GM18502 (cell line): ENCODE measurements around the gene RREB1.

Source experiments
- ATAC-seq: cut with Tn5 transposase; IDR thresholded peaks from one replicate; pipeline ENCODE4 v1.9.1; 2021; ENCODE audit warnings: mild to moderate bottlenecking; ENCODE audit not compliant: unreplicated experiment, poor library complexity

The RREB1 gene

GRCh38 chr6:7238900-7239589 lies 131.3 kb downstream of the RREB1 start:
- ATAC-seq, result peak; percentile 49

GRCh38 chr6:7239590-7239948 lies 131.8 kb downstream of the RREB1 start:
- ATAC-seq, result no peak

GRCh38 chr6:7240351-7240750 lies 132.6 kb downstream of the RREB1 start:
- no peak for ATAC-seq

- no peak for ATAC-seq
Observed at GRCh38 chr6:7241160-7241559, 133.4 kb downstream of the RREB1 start.

GRCh38 chr6:7241709-7242645 lies 134.2 kb downstream of the RREB1 start:
- no peak for ATAC-seq

GRCh38 chr6:7242835-7243178 lies 135.0 kb downstream of the RREB1 start:
- no peak for ATAC-seq

GRCh38 chr6:7243179-7243981 lies 135.6 kb downstream of the RREB1 start:
- ATAC-seq, result peak; percentile 49

- ATAC-seq, result no peak
Observed at GRCh38 chr6:7245668-7246393, 138.1 kb downstream of the RREB1 start.

- ATAC-seq, result no peak
Observed at GRCh38 chr6:7246401-7247178, 138.8 kb downstream of the RREB1 start.

GRCh38 chr6:7247179-7247456 lies 139.4 kb downstream of the RREB1 start:
- ATAC-seq, result no peak

- ATAC-seq, result no peak
Observed at GRCh38 chr6:7247828-7248227, 140.1 kb downstream of the RREB1 start.

- no peak for ATAC-seq
Observed at GRCh38 chr6:7249391-7249790, 141.6 kb downstream of the RREB1 start.

GRCh38 chr6:7249946-7250643 lies 142.3 kb downstream of the RREB1 start:
- no peak for ATAC-seq

GRCh38 chr6:7250812-7251211 lies 143.1 kb downstream of the RREB1 start:
- ATAC-seq, result no peak

GRCh38 chr6:7251646-7252260 lies 144.0 kb downstream of the RREB1 start:
- ATAC-seq, result no peak

GRCh38 chr6:7252390-7252789 lies 144.6 kb downstream of the RREB1 start:
- no peak for ATAC-seq

GRCh38 chr6:7254980-7255835 lies 147.4 kb downstream of the RREB1 start:
- ATAC-seq, result no peak

- ATAC-seq, result no peak
Observed at GRCh38 chr6:7255918-7256317, 148.2 kb downstream of the RREB1 start.
